ENCODE data around the gene ABLIM3.

Gene ABLIM3

GRCh38 chr5:149153751-149154610, 12.7 kb downstream of the ABLIM3 start:
- CTCF ChIA-PET: interaction anchor here (0.9 kb wide), 1 partner anchor 12 kb away, joined by 4 read pairs; the partner anchor contains the start of gene ABLIM3
- DNase-seq (ENCODE audit: extremely low spot score): no peak
- no peak for TF ChIP-seq CTCF (IDR thresholded peaks at IDR 0.05; ENCODE audit: control extremely low read depth, extremely low read depth, low read depth, missing control alignments)
- POLR2A ChIA-PET: no interaction called here

- no peak for DNase-seq (ENCODE audit: extremely low spot score)
- TF ChIP-seq CTCF (IDR thresholded peaks at IDR 0.05; ENCODE audit: control extremely low read depth, extremely low read depth, low read depth, missing control alignments): no peak
- CTCF ChIA-PET: interaction anchor here (0.9 kb wide), 1 partner anchor 13 kb away, joined by 4 read pairs; the partner anchor contains the start of gene ABLIM3
- POLR2A ChIA-PET: no interaction called here
Observed at GRCh38 chr5:149154650-149155049, 13.4 kb downstream of the ABLIM3 start.

GRCh38 chr5:149156435-149157083, 15.3 kb downstream of the ABLIM3 start:
- ChIA-PET CTCF (interaction anchor here (1.1 to 1.8 kb wide), 2 partner anchors 9 to 15 kb away, joined by 3 to 7 read pairs; partner anchors contain the start of gene ABLIM3), POLR2A (no interaction called here)
- DNase-seq (ENCODE audit: extremely low spot score): no peak
- no peak for TF ChIP-seq CTCF (IDR thresholded peaks at IDR 0.05; ENCODE audit: control extremely low read depth, extremely low read depth, low read depth, missing control alignments)

- DNase-seq (ENCODE audit: extremely low spot score): no peak
- ChIA-PET POLR2A (no interaction called here), CTCF (interaction anchor here (1.7 to 1.8 kb wide), 2 partner anchors 15 to 27 kb away, joined by 3 to 7 read pairs; partner anchors contain the start of gene ABLIM3)
- no peak for TF ChIP-seq CTCF (IDR thresholded peaks at IDR 0.05; ENCODE audit: control extremely low read depth, extremely low read depth, low read depth, missing control alignments)
Observed at GRCh38 chr5:149157330-149157729, 16.0 kb downstream of the ABLIM3 start.

- no peak for TF ChIP-seq CTCF (IDR thresholded peaks at IDR 0.05; ENCODE audit: control extremely low read depth, extremely low read depth, low read depth, missing control alignments)
- DNase-seq (ENCODE audit: extremely low spot score): no peak
- ChIA-PET POLR2A (no interaction called here), CTCF (interaction anchor here (0.8 to 1.9 kb wide), 4 partner anchors 8 to 25 kb away, joined by 3 to 6 read pairs (median 4); partner anchors contain the start of gene ABLIM3)
Observed at GRCh38 chr5:149160291-149160787, 19.0 kb downstream of the ABLIM3 start.

- no peak for TF ChIP-seq CTCF (IDR thresholded peaks at IDR 0.05; ENCODE audit: control extremely low read depth, extremely low read depth, low read depth, missing control alignments)
- POLR2A ChIA-PET: no interaction called here
- no peak for DNase-seq (ENCODE audit: extremely low spot score)
- CTCF ChIA-PET: interaction anchor here (0.8 to 1.8 kb wide), 3 partner anchors 9 to 26 kb away, joined by 3 to 6 read pairs (median 4); partner anchors contain the start of gene ABLIM3
Observed at GRCh38 chr5:149161026-149161687, 19.9 kb downstream of the ABLIM3 start.

Data from GM10248 (cell line).